Transverse colon (tissue), 3 donors: Measurements from ENCODE around the gene CNOT3.

Experiments
- CTCF ChIP-seq, 5 experiments: fragments of 200-600 bp in 3 of 5; fragments of 450-650 bp in 2 of 5; sonication (generic) in 3 of 5; IDR thresholded peaks; 1 replicate in 2 of 5; 2 replicates in 3 of 5; pipeline ENCODE4 v1.5.1; 2016 to 2017; ENCODE audit warnings: antibody characterized with exemption in 5 of 5, inconsistent platforms in 3 of 5, mild to moderate bottlenecking in 2 of 5, moderate library complexity in 1 of 5
- POLR2A ChIP-seq: fragments of 450-650 bp; IDR thresholded peaks from one replicate; pipeline ENCODE4 v1.6.1; 2016; ENCODE audit warnings: antibody characterized with exemption, mild to moderate bottlenecking, moderate library complexity

DNA sequence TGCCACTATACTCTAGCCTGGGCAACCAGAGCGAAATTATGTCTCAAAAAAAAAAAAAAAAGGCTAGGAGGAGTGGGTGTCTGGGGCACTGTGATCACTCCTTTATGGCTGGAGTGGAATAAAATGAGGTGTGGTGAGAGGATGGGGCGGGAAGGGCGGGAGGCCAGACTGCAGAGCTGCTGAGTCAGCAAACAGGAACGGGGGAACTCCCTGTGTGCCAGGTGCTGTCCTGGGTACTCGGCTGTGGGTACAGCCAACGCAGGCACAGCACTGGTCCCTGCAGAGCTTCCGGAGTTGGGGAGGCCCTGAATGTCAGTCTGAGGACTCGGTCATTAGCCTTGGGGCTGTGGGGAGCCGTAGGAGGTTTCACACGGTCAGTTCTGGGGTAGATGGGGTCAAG, 16.3 kb upstream of the CNOT3 start:
- TF ChIP-seq CTCF (IDR thresholded peaks at IDR 0.05) = no peak
- TF ChIP-seq POLR2A = no peak
